ENCODE measurements around the gene BAIAP2. TPM values are rescaled to one million over a fixed set of nuclear protein-coding genes. Genes with fewer than 3 reads are reported as not detected.

The BAIAP2 gene
- total and polyA plus RNA-seq, 10 of the 15 experiments (the other 5 are each of a cell fraction or from before 2014, with no cell fraction given): 0.15 to 1.2 (median 0.46) TPM; not detected in 2

GRCh38 chr17:81134064-81134781 is 99.3 kb downstream of the BAIAP2 start (continued):
- TF ChIP-seq SMARCA5 (IDR thresholded peaks at IDR 0.05) (no peak), POLR2AphosphoS5 (IDR thresholded peaks at IDR 0.05; ENCODE audit: low read length) (no peak), NFYB (IDR thresholded peaks at IDR 0.05; ENCODE audit: insufficient read depth, low read depth, low read length) (no peak), SREBF2 (IDR thresholded peaks at IDR 0.05; ENCODE audit: low read length) (no peak), KLF5 (IDR thresholded peaks at IDR 0.05; ENCODE audit: partially characterized antibody) (no peak), HCFC1 (IDR thresholded peaks at IDR 0.05; ENCODE audit: low read length) (no peak), NFIC (IDR thresholded peaks at IDR 0.05; ENCODE audit: low read depth, low read length) (no peak), IKZF1 (conservative IDR thresholded peaks at IDR 0.05) (no peak), TCF12 (IDR thresholded peaks at IDR 0.05; ENCODE audit: low read depth, low read length) (no peak), USF2 (IDR thresholded peaks at IDR 0.05; ENCODE audit: borderline replicate concordance, low read depth, low read length) (no peak), IRF4 (IDR thresholded peaks at IDR 0.05; ENCODE audit: low read depth, low read length) (no peak)
- TF ChIP-seq, protein P1, sequence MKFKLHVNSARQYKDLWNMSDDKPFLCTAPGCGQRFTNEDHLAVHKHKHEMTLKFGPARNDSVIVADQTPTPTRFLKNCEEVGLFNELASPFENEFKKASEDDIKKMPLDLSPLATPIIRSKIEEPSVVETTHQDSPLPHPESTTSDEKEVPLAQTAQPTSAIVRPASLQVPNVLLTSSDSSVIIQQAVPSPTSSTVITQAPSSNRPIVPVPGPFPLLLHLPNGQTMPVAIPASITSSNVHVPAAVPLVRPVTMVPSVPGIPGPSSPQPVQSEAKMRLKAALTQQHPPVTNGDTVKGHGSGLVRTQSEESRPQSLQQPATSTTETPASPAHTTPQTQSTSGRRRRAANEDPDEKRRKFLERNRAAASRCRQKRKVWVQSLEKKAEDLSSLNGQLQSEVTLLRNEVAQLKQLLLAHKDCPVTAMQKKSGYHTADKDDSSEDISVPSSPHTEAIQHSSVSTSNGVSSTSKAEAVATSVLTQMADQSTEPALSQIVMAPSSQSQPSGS (IDR thresholded peaks at IDR 0.05; ENCODE audit: low read length): no peak
